Right lobe of liver (tissue), 4 donors: ENCODE results near the gene SHISA3.

Experiments used
- POLR2A ChIP-seq: fragments of 450-650 bp; IDR thresholded peaks from one replicate; pipeline ENCODE4 v1.6.1; 2017; ENCODE audit warnings: antibody characterized with exemption, mild to moderate bottlenecking
- TF ChIP-seq, protein P1 (sequence below), 4 donors: fragments of 200-600 bp in 3 of 4; fragments of 450-650 bp in 1 of 4; IDR thresholded peaks; one replicate each; pipeline versions ENCODE4 v1.5.1 to v1.8.0; 2016 to 2022; ENCODE audit warnings: antibody characterized with exemption in 4 of 4, mild to moderate bottlenecking in 2 of 4
- donor health status: DM: no; HTN: no; CAD: no.
- donor health status: DM: no; HTN: no; CAD: no.
- donor health status: DM: no; HTN: yes; CAD: no.

DNA sequence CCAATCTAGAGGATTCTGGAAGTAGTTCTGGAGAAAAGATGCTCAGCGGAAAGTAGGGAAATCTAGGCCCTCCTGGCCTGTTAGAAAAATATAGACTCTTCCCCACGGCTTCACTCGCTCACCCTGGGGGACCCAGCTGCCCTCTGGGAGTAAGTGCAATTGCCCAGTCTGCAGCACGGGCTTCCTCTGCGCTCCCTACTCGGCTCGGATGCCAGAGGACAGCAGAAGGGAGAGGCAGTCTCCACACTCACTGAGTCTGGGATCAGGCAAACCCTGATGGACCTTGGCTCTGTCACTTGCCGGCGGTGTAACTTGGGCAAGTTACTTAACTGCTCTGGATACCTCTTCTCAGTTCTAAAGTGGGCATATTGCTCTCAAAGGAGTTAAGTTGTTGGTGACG lies 2.1 kb downstream of the SHISA3 start:
- TF ChIP-seq, protein P1, sequence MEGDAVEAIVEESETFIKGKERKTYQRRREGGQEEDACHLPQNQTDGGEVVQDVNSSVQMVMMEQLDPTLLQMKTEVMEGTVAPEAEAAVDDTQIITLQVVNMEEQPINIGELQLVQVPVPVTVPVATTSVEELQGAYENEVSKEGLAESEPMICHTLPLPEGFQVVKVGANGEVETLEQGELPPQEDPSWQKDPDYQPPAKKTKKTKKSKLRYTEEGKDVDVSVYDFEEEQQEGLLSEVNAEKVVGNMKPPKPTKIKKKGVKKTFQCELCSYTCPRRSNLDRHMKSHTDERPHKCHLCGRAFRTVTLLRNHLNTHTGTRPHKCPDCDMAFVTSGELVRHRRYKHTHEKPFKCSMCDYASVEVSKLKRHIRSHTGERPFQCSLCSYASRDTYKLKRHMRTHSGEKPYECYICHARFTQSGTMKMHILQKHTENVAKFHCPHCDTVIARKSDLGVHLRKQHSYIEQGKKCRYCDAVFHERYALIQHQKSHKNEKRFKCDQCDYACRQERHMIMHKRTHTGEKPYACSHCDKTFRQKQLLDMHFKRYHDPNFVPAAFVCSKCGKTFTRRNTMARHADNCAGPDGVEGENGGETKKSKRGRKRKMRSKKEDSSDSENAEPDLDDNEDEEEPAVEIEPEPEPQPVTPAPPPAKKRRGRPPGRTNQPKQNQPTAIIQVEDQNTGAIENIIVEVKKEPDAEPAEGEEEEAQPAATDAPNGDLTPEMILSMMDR (IDR thresholded peaks at IDR 0.05) = no peak
- TF ChIP-seq POLR2A = no peak
